ENCODE data around the gene PIF1. TPM values are rescaled to one million over a fixed set of nuclear protein-coding genes. Genes with fewer than 3 reads are reported as not detected.

The PIF1 gene
- total RNA-seq, 1 donor = 6.2 TPM

DNA sequence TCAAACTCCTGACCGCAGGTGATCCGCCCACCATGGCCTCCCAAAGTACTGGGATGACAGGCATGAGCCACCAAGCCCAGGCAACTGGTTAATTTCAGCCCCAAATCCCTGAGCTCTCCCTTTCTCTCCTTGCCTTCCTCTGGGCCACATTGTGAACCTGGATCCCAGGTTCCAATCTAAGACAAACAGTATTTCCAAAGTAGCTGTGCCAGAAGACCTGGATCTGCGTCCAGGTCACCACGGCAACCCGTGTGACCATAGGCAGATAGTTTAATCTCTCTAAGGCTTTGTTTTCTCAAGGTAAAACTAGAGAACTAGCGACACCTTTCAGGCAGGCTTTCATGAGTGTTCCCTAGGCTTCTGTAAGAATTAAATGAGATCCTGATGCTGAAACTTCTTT lies 44.1 kb downstream of the PIF1 start:
- Histone ChIP-seq H3K79me2 (ENCODE audit: insufficient read depth, low read length) (no peaks in the 10 kb centered on the region), H3K27ac (ENCODE audit: low read depth, low read length) (no peak overlapping the region), H3K9me3 (ENCODE audit: low read depth, low read length) (no peaks in the 10 kb centered on the region), H3K27me3 (ENCODE audit: insufficient read depth, low read length) (peaks cover 4% of the 10 kb centered on the region), H3K4me2 (ENCODE audit: insufficient read depth, low read length) (no peak overlapping the region), H3K4me1 (ENCODE audit: insufficient read depth, low read length) (no peaks in the 10 kb centered on the region), H4K20me1 (ENCODE audit: insufficient read depth, low read length) (no peaks in the 10 kb centered on the region), H3K4me3 (ENCODE audit: insufficient read depth, low read length) (no peak overlapping the region), H3K36me3 (ENCODE audit: insufficient read depth, low read length) (no peaks in the 10 kb centered on the region), H2AFZ (ENCODE audit: low read length) (no peak overlapping the region)
- DNase-seq (ENCODE audit: insufficient read length, low spot score, missing footprints) = no peak
- TF ChIP-seq, protein P1, sequence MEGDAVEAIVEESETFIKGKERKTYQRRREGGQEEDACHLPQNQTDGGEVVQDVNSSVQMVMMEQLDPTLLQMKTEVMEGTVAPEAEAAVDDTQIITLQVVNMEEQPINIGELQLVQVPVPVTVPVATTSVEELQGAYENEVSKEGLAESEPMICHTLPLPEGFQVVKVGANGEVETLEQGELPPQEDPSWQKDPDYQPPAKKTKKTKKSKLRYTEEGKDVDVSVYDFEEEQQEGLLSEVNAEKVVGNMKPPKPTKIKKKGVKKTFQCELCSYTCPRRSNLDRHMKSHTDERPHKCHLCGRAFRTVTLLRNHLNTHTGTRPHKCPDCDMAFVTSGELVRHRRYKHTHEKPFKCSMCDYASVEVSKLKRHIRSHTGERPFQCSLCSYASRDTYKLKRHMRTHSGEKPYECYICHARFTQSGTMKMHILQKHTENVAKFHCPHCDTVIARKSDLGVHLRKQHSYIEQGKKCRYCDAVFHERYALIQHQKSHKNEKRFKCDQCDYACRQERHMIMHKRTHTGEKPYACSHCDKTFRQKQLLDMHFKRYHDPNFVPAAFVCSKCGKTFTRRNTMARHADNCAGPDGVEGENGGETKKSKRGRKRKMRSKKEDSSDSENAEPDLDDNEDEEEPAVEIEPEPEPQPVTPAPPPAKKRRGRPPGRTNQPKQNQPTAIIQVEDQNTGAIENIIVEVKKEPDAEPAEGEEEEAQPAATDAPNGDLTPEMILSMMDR (IDR thresholded peaks at IDR 0.05; ENCODE audit: extremely low read depth, low read depth, low read length) = no peak

- Histone ChIP-seq H2AFZ (ENCODE audit: low read length) (no peak overlapping the region), H3K27ac (ENCODE audit: low read depth, low read length) (no peak overlapping the region), H3K27me3 (ENCODE audit: insufficient read depth, low read length) (peaks cover 10% of the 10 kb centered on the region), H4K20me1 (ENCODE audit: insufficient read depth, low read length) (no peaks in the 10 kb centered on the region), H3K4me1 (ENCODE audit: insufficient read depth, low read length) (no peaks in the 10 kb centered on the region), H3K36me3 (ENCODE audit: insufficient read depth, low read length) (no peaks in the 10 kb centered on the region), H3K9me3 (ENCODE audit: low read depth, low read length) (no peaks in the 10 kb centered on the region), H3K4me2 (ENCODE audit: insufficient read depth, low read length) (no peak overlapping the region), H3K4me3 (ENCODE audit: insufficient read depth, low read length) (no peak overlapping the region), H3K79me2 (ENCODE audit: insufficient read depth, low read length) (no peaks in the 10 kb centered on the region)
- DNase-seq (ENCODE audit: insufficient read length, low spot score, missing footprints) = no peak
- TF ChIP-seq, protein P1 (IDR thresholded peaks at IDR 0.05; ENCODE audit: extremely low read depth, low read depth, low read length) = no peak
Observed at GRCh38 chr15:64780600-64781156, 44.8 kb downstream of the PIF1 start.

- no peak overlapping the region for H3K4me3 ChIP-seq (ENCODE audit: insufficient read depth, low read length)
- TF ChIP-seq, protein P1 (IDR thresholded peaks at IDR 0.05; ENCODE audit: extremely low read depth, low read depth, low read length) = no peak
- peaks cover 11% of the 10 kb centered on the region for H3K27me3 ChIP-seq (ENCODE audit: insufficient read depth, low read length)
- H3K27ac ChIP-seq (ENCODE audit: low read depth, low read length) = no peak overlapping the region
- no peaks in the 10 kb centered on the region for H3K36me3 ChIP-seq (ENCODE audit: insufficient read depth, low read length)
- no peak overlapping the region for H3K4me2 ChIP-seq (ENCODE audit: insufficient read depth, low read length)
- DNase-seq (ENCODE audit: insufficient read length, low spot score, missing footprints) = no peak
- no peak overlapping the region for H2AFZ ChIP-seq (ENCODE audit: low read length)
- H3K9me3 ChIP-seq (ENCODE audit: low read depth, low read length) = no peaks in the 10 kb centered on the region
- H4K20me1 ChIP-seq (ENCODE audit: insufficient read depth, low read length) = no peaks in the 10 kb centered on the region
- H3K79me2 ChIP-seq (ENCODE audit: insufficient read depth, low read length) = no peaks in the 10 kb centered on the region
- H3K4me1 ChIP-seq (ENCODE audit: insufficient read depth, low read length) = no peaks in the 10 kb centered on the region
Observed at GRCh38 chr15:64779630-64780029, 45.8 kb downstream of the PIF1 start.

DNA sequence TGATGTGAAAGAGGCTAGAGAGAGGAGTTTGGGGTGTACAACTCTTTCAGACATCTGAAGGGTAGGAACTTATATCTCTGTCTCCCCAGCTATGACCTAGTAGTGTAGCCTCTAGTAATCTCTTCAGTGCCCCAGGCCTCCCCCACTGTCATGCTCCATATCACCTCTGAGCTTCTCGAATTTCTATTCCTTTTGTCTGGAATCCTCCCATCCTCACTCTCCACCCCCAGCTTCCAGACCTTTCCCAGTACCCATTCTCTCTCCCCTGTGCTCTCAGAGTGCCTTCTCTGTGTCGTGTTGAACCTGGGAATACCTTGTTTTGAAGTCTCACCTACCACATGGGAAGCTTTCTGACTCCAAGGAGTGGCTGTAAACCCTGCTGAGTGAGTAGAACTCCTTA lies 46.4 kb downstream of the PIF1 start:
- H4K20me1 ChIP-seq (ENCODE audit: insufficient read depth, low read length) = no peaks in the 10 kb centered on the region
- H2AFZ ChIP-seq (ENCODE audit: low read length) = no peak overlapping the region
- H3K9me3 ChIP-seq (ENCODE audit: low read depth, low read length) = no peaks in the 10 kb centered on the region
- peaks cover 17% of the 10 kb centered on the region for H3K27me3 ChIP-seq (ENCODE audit: insufficient read depth, low read length)
- H3K27ac ChIP-seq (ENCODE audit: low read depth, low read length) = no peak overlapping the region
- H3K79me2 ChIP-seq (ENCODE audit: insufficient read depth, low read length) = no peaks in the 10 kb centered on the region
- peak; percentile 29 for DNase-seq (ENCODE audit: insufficient read length, low spot score, missing footprints)
- H3K4me2 ChIP-seq (ENCODE audit: insufficient read depth, low read length) = no peak overlapping the region
- no peak overlapping the region for H3K4me3 ChIP-seq (ENCODE audit: insufficient read depth, low read length)
- TF ChIP-seq, protein P1 (IDR thresholded peaks at IDR 0.05; ENCODE audit: extremely low read depth, low read depth, low read length) = no peak
- no peaks in the 10 kb centered on the region for H3K36me3 ChIP-seq (ENCODE audit: insufficient read depth, low read length)
- H3K4me1 ChIP-seq (ENCODE audit: insufficient read depth, low read length) = no peaks in the 10 kb centered on the region

Measured in osteoblast (primary cell).